DOHH2 (cell line): ENCODE data around the gene PROC.

Experiments
- CTCF ChIP-seq: fragments of 200-600 bp; sonication (generic); IDR thresholded peaks from one replicate; pipeline ENCODE4 v1.5.1; 2014; ENCODE audit warnings: antibody characterized with exemption, mild to moderate bottlenecking, low read depth, low read length; ENCODE audit not compliant: poor library complexity, severe bottlenecking
- EZH2phosphoT487 ChIP-seq: fragments of 200-600 bp; sonication (generic); IDR thresholded peaks from 2 replicates; pipeline ENCODE4 v1.6.1; 2017; ENCODE audit warnings: borderline replicate concordance, mild to moderate bottlenecking, antibody characterized with exemption, low read length, moderate library complexity, mixed read lengths

- TF ChIP-seq CTCF, result no peak
- TF ChIP-seq EZH2phosphoT487, result no peak
Observed at GRCh38 chr2:127424598-127425520, 6.6 kb downstream of the PROC start.
